ENCODE measurements around the gene FOXF1. TPM values are rescaled to one million over a fixed set of nuclear protein-coding genes. Genes with fewer than 3 reads are reported as not detected.

Gene FOXF1
- polyA plus RNA-seq, 1 donor (not counting 4 experiments of a cell fraction or from before 2014, with no cell fraction given), result not detected

GRCh38 chr16:86508947-86509758 is 1.2 kb upstream of the FOXF1 start:
- H3K4me1 ChIP-seq (ENCODE audit: control insufficient read depth, extremely low read depth, insufficient read depth, low read length), result peaks cover 4% of the 10 kb centered on the region

GRCh38 chr16:86509759-86510464 is 415 bp upstream of the FOXF1 start:
- dilution Hi-C loops (cut with MboI; ENCODE audit: extremely low pct_ligation_motif_present, low sequenced_read_pairs), result loop anchor here (10.0 kb wide), 1 partner anchor 435 kb away; no protein-coding TSS in a partner anchor
- peak overlapping the region; percentile 46 for H3K4me2 ChIP-seq (ENCODE audit: control insufficient read depth, extremely low read depth, insufficient read depth, low read depth, low read length)
- no peaks in the 10 kb centered on the region for H3K36me3 ChIP-seq (ENCODE audit: control insufficient read depth in 2 of 2, extremely low read depth in 1 of 2, insufficient read depth in 2 of 2, low read length in 2 of 2)
- peak overlapping the region in 2 of 3 experiments; percentile 23 to 40 for H3K4me3 ChIP-seq (ENCODE audit: control insufficient read depth in 2 of 3, extremely low read depth in 1 of 3, insufficient read depth in 2 of 3, low read depth in 1 of 3, low read length in 3 of 3)
- H3K27ac ChIP-seq (ENCODE audit: control insufficient read depth, insufficient read depth, low read length), result no peak overlapping the region
- no peak overlapping the region for H2AFZ ChIP-seq (ENCODE audit: control insufficient read depth, low read length)
- H3K4me1 ChIP-seq (ENCODE audit: control insufficient read depth, extremely low read depth, insufficient read depth, low read length), result peaks cover 4% of the 10 kb centered on the region
- H3K9me1 ChIP-seq (ENCODE audit: control insufficient read depth, extremely low read depth, insufficient read depth, low read length), result no peaks in the 10 kb centered on the region
- H3K9ac ChIP-seq (ENCODE audit: control insufficient read depth, extremely low read depth, insufficient read depth, low read length), result no peak overlapping the region
- no peaks in the 10 kb centered on the region for H3K79me2 ChIP-seq (ENCODE audit: control insufficient read depth, insufficient read depth, low read length)
- peaks cover 1% of the 10 kb centered on the region for H4K20me1 ChIP-seq (ENCODE audit: control insufficient read depth, extremely low read depth, insufficient read depth, low read length)
- no peaks in the 10 kb centered on the region for H3K9me3 ChIP-seq (ENCODE audit: control insufficient read depth, low read depth, low read length)
- no peak for FAIRE-seq
- no peak for TF ChIP-seq CTCF (optimal IDR thresholded peaks at IDR 0.05 in 1 of 3, IDR thresholded peaks at IDR 0.05 in 1 of 3, conservative IDR thresholded peaks at IDR 0.05 in 1 of 3; ENCODE audit: extremely low read depth in 1 of 3, insufficient read depth in 2 of 3, low read length in 3 of 3)
- TF ChIP-seq EZH2 (IDR thresholded peaks at IDR 0.05; ENCODE audit: low read length), result peak; percentile 1
- peaks cover 98% of the 10 kb centered on the region for H3K27me3 ChIP-seq (ENCODE audit: control insufficient read depth, extremely low read depth, insufficient read depth, low read length)
- DNase-seq (ENCODE audit: low read depth, low spot score), result no peak

More at GRCh38 chr16:86508947-86509758, 1.2 kb upstream of the FOXF1 start:
- no peak overlapping the region for H3K27ac ChIP-seq (ENCODE audit: control insufficient read depth, insufficient read depth, low read length)
- no peaks in the 10 kb centered on the region for H3K9me1 ChIP-seq (ENCODE audit: control insufficient read depth, extremely low read depth, insufficient read depth, low read length)
- peak overlapping the region; percentile 37 for H2AFZ ChIP-seq (ENCODE audit: control insufficient read depth, low read length)
- TF ChIP-seq EZH2 (IDR thresholded peaks at IDR 0.05; ENCODE audit: low read length) (peak; percentile 77), CTCF (optimal IDR thresholded peaks at IDR 0.05 in 1 of 3, IDR thresholded peaks at IDR 0.05 in 1 of 3, conservative IDR thresholded peaks at IDR 0.05 in 1 of 3; ENCODE audit: extremely low read depth in 1 of 3, insufficient read depth in 2 of 3, low read length in 3 of 3) (no peak)
- H3K79me2 ChIP-seq (ENCODE audit: control insufficient read depth, insufficient read depth, low read length), result no peaks in the 10 kb centered on the region
- no peaks in the 10 kb centered on the region for H4K20me1 ChIP-seq (ENCODE audit: control insufficient read depth, extremely low read depth, insufficient read depth, low read length)
- FAIRE-seq (no peak), DNase-seq (ENCODE audit: low read depth, low spot score) (no peak)
- H3K36me3 ChIP-seq (ENCODE audit: control insufficient read depth in 2 of 2, extremely low read depth in 1 of 2, insufficient read depth in 2 of 2, low read length in 2 of 2), result no peaks in the 10 kb centered on the region
- H3K9me3 ChIP-seq (ENCODE audit: control insufficient read depth, low read depth, low read length), result no peaks in the 10 kb centered on the region
- peak overlapping the region; percentile 23 to 41 (median 40) for H3K4me3 ChIP-seq (ENCODE audit: control insufficient read depth in 2 of 3, extremely low read depth in 1 of 3, insufficient read depth in 2 of 3, low read depth in 1 of 3, low read length in 3 of 3)
- peak overlapping the region; percentile 46 for H3K4me2 ChIP-seq (ENCODE audit: control insufficient read depth, extremely low read depth, insufficient read depth, low read depth, low read length)
- dilution Hi-C loops (cut with MboI; ENCODE audit: extremely low pct_ligation_motif_present, low sequenced_read_pairs), result no loop called here
- no peak overlapping the region for H3K9ac ChIP-seq (ENCODE audit: control insufficient read depth, extremely low read depth, insufficient read depth, low read length)
- peaks cover 100% of the 10 kb centered on the region for H3K27me3 ChIP-seq (ENCODE audit: control insufficient read depth, extremely low read depth, insufficient read depth, low read length)

Measured in keratinocyte (primary cell).